IMR-90 (cell line): ENCODE data around the gene ITIH5. TPM values are rescaled to one million over a fixed set of nuclear protein-coding genes. Genes with fewer than 3 reads are reported as not detected.

Experiments
- ATAC-seq: fragments of 200-7000 bp; cut with Tn5 transposase; 2 replicates; pipeline ENCODE4 v1.9.1; 2020; ENCODE audit warnings: low read depth, mild to moderate bottlenecking, moderate library complexity
- BruUV-seq: library from RNA; stranded (reverse); fragments of 400-500 nt; replicated peaks from 2 replicates; lab custom pipeline; 2021; lab: Mats Ljungman, UMichigan
- CTCF ChIA-PET: fragments of 300-600 bp; formaldehyde crosslinking; extraction: SDS; loops from one replicate; lab custom pipeline; 2021; ENCODE audit warnings: antibody characterized with exemption; lab: Yijun Ruan, JAX
- POLR2A ChIA-PET: fragments of 300-600 bp; sonication (Branson Sonifier 250); formaldehyde crosslinking; loops from one replicate; lab custom pipeline; 2022; ENCODE audit warnings: antibody characterized with exemption; ENCODE audit not compliant: unreplicated experiment; lab: Charles Lee
- DNase-seq: peaks from one replicate; pipeline ENCODE4 v3.0.0; 2013
- H2AFZ ChIP-seq: replicated peaks from 2 replicates; pipeline ENCODE3; 2013; ENCODE audit warnings: low read length, mild to moderate bottlenecking; ENCODE audit not compliant: poor library complexity
- H2AK5ac ChIP-seq: 2 replicates; pipeline ENCODE4 v1.6.1; 2013; ENCODE audit warnings: low read depth, low read length, inconsistent platforms
- H2AK9ac ChIP-seq: replicated peaks from 2 replicates; pipeline ENCODE3; 2013; ENCODE audit warnings: mild to moderate bottlenecking, low read depth, low read length, moderate library complexity; ENCODE audit not compliant: poor library complexity
- H2BK120ac ChIP-seq: 2 replicates; pipeline ENCODE4 v1.6.1; 2013; ENCODE audit warnings: low read depth, low read length, inconsistent platforms
- H2BK15ac ChIP-seq: 3 replicates; pipeline ENCODE4 v1.6.1; 2013; ENCODE audit warnings: low read depth, low read length, inconsistent platforms
- H2BK20ac ChIP-seq: 2 replicates; pipeline ENCODE4 v1.6.1; 2013; ENCODE audit warnings: low read depth, mild to moderate bottlenecking, inconsistent platforms, low read length, moderate library complexity
- H2BK5ac ChIP-seq: 2 replicates; pipeline ENCODE4 v1.6.1; 2013; ENCODE audit warnings: mild to moderate bottlenecking, low read depth, low read length, inconsistent platforms; ENCODE audit not compliant: poor library complexity, severe bottlenecking
- H3K14ac ChIP-seq: replicated peaks from 2 replicates; pipeline ENCODE4 v1.6.1; 2013; ENCODE audit warnings: low read depth, low read length, inconsistent platforms
- H3K18ac ChIP-seq: 2 replicates; pipeline ENCODE4 v1.6.1; 2013; ENCODE audit warnings: low read depth, low read length, control low read depth
- H3K23ac ChIP-seq: 2 replicates; pipeline ENCODE4 v1.6.1; 2013; ENCODE audit warnings: low read depth, low read length, inconsistent platforms
- H3K27ac ChIP-seq: 2 replicates; pipeline ENCODE4 v1.5.1; 2013; ENCODE audit warnings: mild to moderate bottlenecking, control low read depth, low read length; ENCODE audit not compliant: insufficient read depth
- H3K27me3 ChIP-seq: 2 replicates; pipeline ENCODE4 v1.6.1; 2013; ENCODE audit warnings: low read length; ENCODE audit not compliant: control insufficient read depth, insufficient read depth
- H3K36me3 ChIP-seq: 2 replicates; pipeline ENCODE4 v1.6.1; 2013; ENCODE audit warnings: low read length, mixed read lengths; ENCODE audit not compliant: control insufficient read depth, insufficient read depth
- H3K4ac ChIP-seq: 2 replicates; pipeline ENCODE4 v1.6.1; 2013; ENCODE audit warnings: low read depth, low read length, inconsistent platforms
- H3K4me1 ChIP-seq: 2 replicates; pipeline ENCODE4 v1.6.1; 2013; ENCODE audit warnings: low read length, mixed read lengths; ENCODE audit not compliant: control insufficient read depth, insufficient read depth
- H3K4me2 ChIP-seq: 2 replicates; pipeline ENCODE4 v1.6.1; 2013; ENCODE audit warnings: low read depth, mild to moderate bottlenecking, control low read depth, low read length, moderate library complexity
- H3K4me3 ChIP-seq: 2 replicates; pipeline ENCODE4 v1.5.1; 2013; ENCODE audit warnings: low read depth, mild to moderate bottlenecking, control low read depth, low read length, moderate library complexity; ENCODE audit not compliant: insufficient read depth
- H3K56ac ChIP-seq: 2 replicates; pipeline ENCODE4 v1.6.1; 2013; ENCODE audit warnings: low read length, inconsistent platforms; ENCODE audit not compliant: insufficient read depth; ENCODE audit errors: extremely low read depth
- H3K79me1 ChIP-seq, 2 experiments: 2 replicates each; pipeline ENCODE4 v1.6.1; 2013; ENCODE audit warnings: low read length in 2 of 2, inconsistent platforms in 1 of 2, low read depth in 1 of 2
- H3K9ac ChIP-seq: 2 replicates; pipeline ENCODE4 v1.6.1; 2013; ENCODE audit warnings: low read depth, low read length, control low read depth
- H3K9me1 ChIP-seq: 2 replicates; pipeline ENCODE4 v1.6.1; 2013; ENCODE audit warnings: low read length, inconsistent platforms; ENCODE audit not compliant: insufficient read depth
- H3K9me3 ChIP-seq: 2 replicates; pipeline ENCODE4 v1.6.1; 2013; ENCODE audit warnings: low read length; ENCODE audit not compliant: control insufficient read depth, insufficient read depth
- H4K20me1 ChIP-seq: 2 replicates; pipeline ENCODE4 v1.6.1; 2013; ENCODE audit warnings: low read length, inconsistent platforms; ENCODE audit not compliant: insufficient read depth
- H4K5ac ChIP-seq: 2 replicates; pipeline ENCODE4 v1.6.1; 2013; ENCODE audit warnings: mild to moderate bottlenecking, low read depth, low read length, control low read depth
- H4K8ac ChIP-seq, 2 experiments: 2 replicates each; pipeline ENCODE4 v1.6.1; 2013; ENCODE audit warnings: low read depth in 2 of 2, low read length in 2 of 2, control low read depth in 1 of 2, inconsistent platforms in 1 of 2
- H4K91ac ChIP-seq: 2 replicates; pipeline ENCODE4 v1.6.1; 2013; ENCODE audit warnings: low read depth, low read length, inconsistent platforms; ENCODE audit not compliant: insufficient read depth
- CEBPB ChIP-seq: IDR thresholded peaks from 2 replicates; pipeline ENCODE4 v1.6.1; 2012; ENCODE audit warnings: low read depth, low read length, improper control_type of control experiment
- CHD1 ChIP-seq: IDR thresholded peaks from 2 replicates; pipeline ENCODE4 v1.6.1; 2012; ENCODE audit warnings: low read depth, low read length, improper control_type of control experiment
- FOS ChIP-seq: fragments of 150-350 bp; IDR thresholded peaks from 2 replicates; pipeline ENCODE4 v1.6.1; 2016; ENCODE audit warnings: low read depth, low read length
- MAFK ChIP-seq: IDR thresholded peaks from 2 replicates; pipeline ENCODE4 v1.6.1; 2012; ENCODE audit warnings: low read depth, low read length, improper control_type of control experiment
- MAZ ChIP-seq: IDR thresholded peaks from 2 replicates; pipeline ENCODE4 v1.6.1; 2012; ENCODE audit warnings: low read depth, mild to moderate bottlenecking, low read length, improper control_type of control experiment, moderate library complexity, borderline replicate concordance
- MXI1 ChIP-seq: IDR thresholded peaks from 2 replicates; pipeline ENCODE4 v1.6.1; 2012; ENCODE audit warnings: low read depth, mild to moderate bottlenecking, low read length, moderate library complexity, borderline replicate concordance
- NFE2L2 ChIP-seq: fragments of 150-350 bp; IDR thresholded peaks from 2 replicates; pipeline ENCODE4 v1.6.1; 2016; ENCODE audit warnings: low read depth, mild to moderate bottlenecking, low read length
- RAD21 ChIP-seq: IDR thresholded peaks from 2 replicates; pipeline ENCODE4 v1.6.1; 2012; ENCODE audit warnings: low read length, improper control_type of control experiment
- RCOR1 ChIP-seq: IDR thresholded peaks from 2 replicates; pipeline ENCODE4 v1.6.1; 2012; ENCODE audit warnings: mild to moderate bottlenecking, low read length, improper control_type of control experiment; ENCODE audit not compliant: insufficient replicate concordance
- RFX5 ChIP-seq: IDR thresholded peaks from 2 replicates; pipeline ENCODE4 v1.8.0; 2012; ENCODE audit warnings: low read depth, mild to moderate bottlenecking, low read length, moderate library complexity
- SMC3 ChIP-seq: fragments of 150-350 bp; IDR thresholded peaks from 2 replicates; pipeline ENCODE4 v1.6.1; 2016; ENCODE audit warnings: low read depth, mild to moderate bottlenecking, antibody characterized with exemption, low read length, moderate library complexity
- WGBS, 2 experiments: methylation state at CpG; one replicate each; pipeline versions ENCODE4 v1.1.5 to v1.1.7; 2013; ENCODE audit warnings: missing lambda C conversion rate in 2 of 2; ENCODE audit not compliant: insufficient read length in 1 of 2; ENCODE audit errors: extremely low coverage in 2 of 2; 5-methylcytosine and 5-hydroxymethylcytosine counted together
- dilution Hi-C: fragments of 300-500 bp; cut with HindIII; formaldehyde crosslinking; loops from one replicate; pipeline ENCODE4 v1.14.3; 2018; ENCODE audit warnings: low sequenced_read_pairs; ENCODE audit not compliant: unreplicated experiment
- in situ Hi-C: fragments of 300-500 bp; cut with MboI; formaldehyde crosslinking; loops from 3 replicates; pipeline ENCODE4 v1.14.3; 2019; ENCODE audit warnings: low sequenced_read_pairs, inconsistent platforms, mixed read lengths
- intact Hi-C: fragments of 100-400 bp; cut with micrococcal nuclease; formaldehyde crosslinking; loops from 2 replicates; pipeline ENCODE4 v1.10.0; 2022
- polyA plus RNA-seq, 3 experiments: library from polyadenylated mRNA; depleted of rRNA; stranded (reverse); fragments of >200 nt; gene quantifications; 2 replicates each; pipeline ENCODE4 v1.2.3, GENCODE V29; 2012; ENCODE audit warnings: low replicate concordance in 1 of 3
- total RNA-seq: library from RNA; depleted of rRNA; stranded (reverse); fragments of >200 nt; gene quantifications from 2 replicates; pipeline ENCODE4 v1.2.3, GENCODE V29; 2012
- TF ChIP-seq, protein P1 (sequence below): fragments of 150-350 bp; IDR thresholded peaks from 2 replicates; pipeline ENCODE4 v1.6.1; 2017; ENCODE audit warnings: mild to moderate bottlenecking, antibody characterized with exemption, low read length, low read depth
- TF ChIP-seq, protein P2 (sequence below): conservative IDR thresholded peaks from 2 replicates; pipeline ENCODE4 v1.5.1; 2012; ENCODE audit warnings: mild to moderate bottlenecking, low read depth, low read length, improper control_type of control experiment
- TF ChIP-seq, protein P3 (sequence below): fragments of 150-350 bp; IDR thresholded peaks from 2 replicates; pipeline ENCODE4 v1.6.1; 2016; ENCODE audit warnings: low read depth, mild to moderate bottlenecking, low read length, moderate library complexity, borderline replicate concordance

ITIH5 gene
- total and polyA plus RNA-seq, 2 of the 4 experiments (the other 2 are of a cell fraction): under 0.01 to 0.07 TPM

DNA sequence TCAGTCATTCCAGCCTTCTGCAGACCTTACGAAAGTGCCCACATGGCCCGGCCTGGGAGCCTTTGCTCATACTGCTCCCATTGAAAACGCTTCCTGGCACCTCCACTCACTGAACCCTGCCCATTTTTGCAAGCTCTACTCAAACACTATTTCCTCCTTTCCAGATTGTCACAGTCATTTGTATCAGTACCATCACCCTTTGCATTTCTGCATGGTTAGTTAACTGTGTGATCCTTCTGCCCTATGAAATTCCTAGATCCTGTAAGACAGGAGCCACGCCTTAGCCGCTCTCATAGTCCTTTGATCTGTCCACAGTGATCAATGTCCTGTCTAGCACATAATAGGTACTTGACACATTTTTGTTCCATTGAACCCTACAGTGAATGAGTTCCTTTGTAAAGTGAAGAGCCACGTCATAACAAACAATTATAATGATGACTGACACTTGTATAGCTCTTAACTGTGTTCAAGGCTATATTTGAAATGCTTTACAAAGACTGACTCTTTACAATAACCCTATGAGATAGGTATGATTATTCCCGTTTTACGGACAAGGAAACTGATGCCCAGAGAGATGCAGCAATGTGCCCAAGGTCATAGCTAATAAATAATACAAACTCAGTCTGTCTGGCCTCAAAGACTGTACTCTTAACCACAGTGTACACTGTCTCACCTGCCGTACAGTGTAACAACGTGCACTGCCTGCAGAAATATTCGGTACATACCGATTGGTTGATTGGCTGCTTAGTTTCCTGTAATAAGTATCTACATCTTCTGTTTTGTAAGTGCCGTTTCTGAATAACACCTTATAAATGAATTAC, 19.8 kb upstream of the ITIH5 start:
- Histone ChIP-seq H3K79me1 (no peaks in the 10 kb centered on the region), H3K4me3 (no peak overlapping the region), H3K4ac (no peak overlapping the region), H3K36me3 (no peaks in the 10 kb centered on the region), H2BK20ac (no peak overlapping the region), H4K20me1 (no peaks in the 10 kb centered on the region), H4K8ac (no peak overlapping the region), H3K14ac (no peak overlapping the region), H2BK5ac (no peak overlapping the region), H2AK5ac (no peak overlapping the region), H2AFZ (no peak overlapping the region), H3K9ac (no peak overlapping the region), H2AK9ac (no peak overlapping the region), H3K4me1 (no peaks in the 10 kb centered on the region), H3K18ac (no peak overlapping the region), H3K9me3 (no peaks in the 10 kb centered on the region), H3K23ac (no peak overlapping the region), H4K91ac (no peak overlapping the region), H2BK120ac (no peak overlapping the region), H3K9me1 (no peaks in the 10 kb centered on the region), H2BK15ac (no peak overlapping the region), H3K4me2 (no peak overlapping the region), H3K27me3 (no peaks in the 10 kb centered on the region; the same call in 1 of the 2 replicates), H4K5ac (no peak overlapping the region), H3K56ac (no peak overlapping the region), H3K27ac (no peak overlapping the region)
- 86% methylated on average over 3 of the region's 13 CpGs; no CpG with 5 or more reads in 1 of the 2 experiments for WGBS, 2 experiments
- ATAC-seq (no peak), DNase-seq (no peak)
- ChIA-PET POLR2A (no interaction called here), CTCF (interaction anchor here (0.6 to 2.7 kb wide), 9 partner anchors 8 to 170 kb away, joined by 3 to 22 read pairs (median 5); no protein-coding TSS in a partner anchor)
- in situ Hi-C loops: loop anchor here (5.0 kb wide), 1 partner anchor 169 kb away; no protein-coding TSS in a partner anchor
- dilution Hi-C loops: no loop called here
- intact Hi-C loops: loop anchor here (1.0 to 10.0 kb wide), 4 partner anchors 161 to 1616 kb away; no protein-coding TSS in a partner anchor
- BruUV-seq: no TSS peak
- TF ChIP-seq NFE2L2: no peak
- no peak for TF ChIP-seq SMC3
- TF ChIP-seq RFX5: no peak
- no peak for TF ChIP-seq RAD21
- no peak for TF ChIP-seq CEBPB
- TF ChIP-seq MXI1: no peak
- TF ChIP-seq, protein P1, sequence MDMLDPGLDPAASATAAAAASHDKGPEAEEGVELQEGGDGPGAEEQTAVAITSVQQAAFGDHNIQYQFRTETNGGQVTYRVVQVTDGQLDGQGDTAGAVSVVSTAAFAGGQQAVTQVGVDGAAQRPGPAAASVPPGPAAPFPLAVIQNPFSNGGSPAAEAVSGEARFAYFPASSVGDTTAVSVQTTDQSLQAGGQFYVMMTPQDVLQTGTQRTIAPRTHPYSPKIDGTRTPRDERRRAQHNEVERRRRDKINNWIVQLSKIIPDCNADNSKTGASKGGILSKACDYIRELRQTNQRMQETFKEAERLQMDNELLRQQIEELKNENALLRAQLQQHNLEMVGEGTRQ: no peak
- TF ChIP-seq FOS: no peak
- TF ChIP-seq MAZ: no peak
- no peak for TF ChIP-seq RCOR1
- TF ChIP-seq MAFK: no peak
- TF ChIP-seq CHD1: no peak
- TF ChIP-seq, protein P2, sequence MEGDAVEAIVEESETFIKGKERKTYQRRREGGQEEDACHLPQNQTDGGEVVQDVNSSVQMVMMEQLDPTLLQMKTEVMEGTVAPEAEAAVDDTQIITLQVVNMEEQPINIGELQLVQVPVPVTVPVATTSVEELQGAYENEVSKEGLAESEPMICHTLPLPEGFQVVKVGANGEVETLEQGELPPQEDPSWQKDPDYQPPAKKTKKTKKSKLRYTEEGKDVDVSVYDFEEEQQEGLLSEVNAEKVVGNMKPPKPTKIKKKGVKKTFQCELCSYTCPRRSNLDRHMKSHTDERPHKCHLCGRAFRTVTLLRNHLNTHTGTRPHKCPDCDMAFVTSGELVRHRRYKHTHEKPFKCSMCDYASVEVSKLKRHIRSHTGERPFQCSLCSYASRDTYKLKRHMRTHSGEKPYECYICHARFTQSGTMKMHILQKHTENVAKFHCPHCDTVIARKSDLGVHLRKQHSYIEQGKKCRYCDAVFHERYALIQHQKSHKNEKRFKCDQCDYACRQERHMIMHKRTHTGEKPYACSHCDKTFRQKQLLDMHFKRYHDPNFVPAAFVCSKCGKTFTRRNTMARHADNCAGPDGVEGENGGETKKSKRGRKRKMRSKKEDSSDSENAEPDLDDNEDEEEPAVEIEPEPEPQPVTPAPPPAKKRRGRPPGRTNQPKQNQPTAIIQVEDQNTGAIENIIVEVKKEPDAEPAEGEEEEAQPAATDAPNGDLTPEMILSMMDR: no peak
- TF ChIP-seq, protein P3, sequence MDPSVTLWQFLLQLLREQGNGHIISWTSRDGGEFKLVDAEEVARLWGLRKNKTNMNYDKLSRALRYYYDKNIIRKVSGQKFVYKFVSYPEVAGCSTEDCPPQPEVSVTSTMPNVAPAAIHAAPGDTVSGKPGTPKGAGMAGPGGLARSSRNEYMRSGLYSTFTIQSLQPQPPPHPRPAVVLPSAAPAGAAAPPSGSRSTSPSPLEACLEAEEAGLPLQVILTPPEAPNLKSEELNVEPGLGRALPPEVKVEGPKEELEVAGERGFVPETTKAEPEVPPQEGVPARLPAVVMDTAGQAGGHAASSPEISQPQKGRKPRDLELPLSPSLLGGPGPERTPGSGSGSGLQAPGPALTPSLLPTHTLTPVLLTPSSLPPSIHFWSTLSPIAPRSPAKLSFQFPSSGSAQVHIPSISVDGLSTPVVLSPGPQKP: no peak
